ENCODE data around the gene GTF2I.
A peak's percentile ranks its signal among the peaks of the same experiment; 100 is the strongest.
"Not testable (repeated sequence)": the region's sequence is repeated elsewhere in the genome, so short reads cannot be mapped to it uniquely, and the experiment has no call there.

GTF2I gene

DNA sequence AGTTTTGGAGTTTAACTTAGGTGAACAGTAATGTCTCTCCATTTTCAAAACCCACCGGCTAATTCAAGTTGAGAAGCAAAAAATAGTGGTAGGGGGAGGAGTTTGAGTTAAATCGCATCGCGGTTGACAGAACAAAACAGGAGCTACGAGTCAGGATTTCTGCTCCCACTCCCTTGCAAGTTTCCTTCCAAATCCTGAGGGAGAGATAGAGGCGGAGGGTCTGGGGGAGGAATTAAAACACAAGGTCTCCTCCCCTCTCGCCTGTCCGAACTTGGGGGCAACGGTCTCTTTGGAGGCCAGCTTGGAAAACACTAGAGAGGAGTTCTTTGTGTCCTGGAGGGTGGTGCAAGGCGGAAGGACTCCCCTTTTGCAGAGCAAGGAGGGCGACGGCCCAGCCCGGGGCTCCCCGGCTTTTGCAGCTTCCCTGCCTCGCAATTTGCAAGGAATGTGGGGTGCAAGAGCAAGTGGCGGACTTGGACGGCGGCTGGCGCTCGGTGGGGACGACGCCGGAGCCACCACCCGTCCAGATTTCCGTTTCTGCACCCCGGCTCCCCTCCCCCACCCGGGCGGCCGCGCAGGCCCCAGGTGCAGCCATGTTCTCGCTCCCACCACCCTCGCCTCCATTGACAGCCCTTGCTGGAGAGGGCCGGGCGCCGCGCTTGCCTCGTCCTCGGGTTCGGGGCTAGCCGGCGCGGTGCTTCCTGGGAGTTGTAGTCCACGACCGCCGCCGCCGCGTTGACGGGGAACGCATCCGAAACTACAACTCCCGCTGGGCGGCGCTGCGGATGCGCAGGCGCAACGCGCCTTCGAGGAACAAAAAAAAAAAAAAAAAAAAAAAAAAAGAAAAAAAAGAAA, 454 bp upstream of the GTF2I start:
- DNase-seq, result peak; percentile 89 to 93

DNA sequence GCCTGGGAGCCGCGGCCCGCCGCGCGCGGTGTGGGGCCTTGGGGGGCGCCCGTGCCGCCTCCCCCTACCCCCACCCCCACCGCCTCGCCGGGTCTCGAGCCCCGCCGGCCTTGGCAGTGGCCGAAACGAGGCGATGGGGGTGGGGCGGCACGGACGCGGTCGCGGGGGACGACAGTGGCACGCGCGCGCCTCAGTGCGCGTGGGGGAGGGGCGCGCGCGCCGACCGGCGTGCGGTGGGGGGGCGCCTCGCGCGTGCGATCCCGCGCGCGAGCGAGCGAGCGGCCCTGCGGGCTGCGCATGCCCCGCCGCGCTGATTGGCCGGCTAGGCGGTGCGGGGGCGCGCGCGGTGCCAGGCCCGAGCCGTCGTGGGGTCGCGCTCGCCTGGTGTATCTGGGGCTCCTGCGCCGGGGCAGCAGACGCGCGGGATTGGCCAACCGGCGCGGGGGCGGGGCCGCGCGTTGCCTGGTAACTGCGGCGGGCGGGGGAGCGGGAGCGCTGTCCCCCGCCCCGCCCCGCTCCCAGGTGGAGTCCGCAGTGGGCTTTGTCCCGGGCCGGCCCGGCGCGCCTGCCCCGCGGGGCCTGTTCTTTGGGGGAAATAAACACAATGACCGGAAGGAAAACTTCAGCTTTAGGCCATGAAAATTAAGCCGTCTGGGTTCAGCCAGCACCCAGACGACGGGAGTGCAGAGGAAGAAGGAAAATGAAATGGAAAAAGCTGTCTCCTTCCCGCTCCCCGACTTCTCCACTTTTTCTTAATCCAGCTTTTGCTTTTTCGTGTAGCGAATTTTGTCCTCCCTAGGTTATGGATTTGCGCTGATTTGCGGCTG, 873 bp downstream of the GTF2I start:
- peak; percentile 83 to 89 for DNase-seq

DNA sequence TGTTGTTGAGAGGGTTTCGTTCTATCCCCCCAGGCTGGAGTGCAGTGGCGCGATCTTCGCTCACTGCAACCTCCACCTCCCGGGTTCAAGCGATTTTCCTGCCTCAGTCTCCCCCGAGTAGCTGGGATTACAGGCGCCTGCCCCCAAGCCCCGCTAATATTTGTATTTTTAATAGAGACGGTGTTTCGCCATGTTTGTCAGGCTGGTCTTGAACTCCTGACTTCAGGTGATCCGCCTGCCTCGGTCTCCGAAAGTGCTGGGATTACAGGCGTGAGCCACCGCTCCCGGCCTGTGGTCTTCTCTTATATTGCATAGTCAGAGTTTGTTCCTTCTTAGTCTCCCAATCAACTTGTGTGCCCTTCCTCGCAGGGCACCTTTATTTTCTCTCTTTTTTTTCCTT, 2.7 kb downstream of the GTF2I start:
- DNase-seq, result not testable (repeated sequence)

DNA sequence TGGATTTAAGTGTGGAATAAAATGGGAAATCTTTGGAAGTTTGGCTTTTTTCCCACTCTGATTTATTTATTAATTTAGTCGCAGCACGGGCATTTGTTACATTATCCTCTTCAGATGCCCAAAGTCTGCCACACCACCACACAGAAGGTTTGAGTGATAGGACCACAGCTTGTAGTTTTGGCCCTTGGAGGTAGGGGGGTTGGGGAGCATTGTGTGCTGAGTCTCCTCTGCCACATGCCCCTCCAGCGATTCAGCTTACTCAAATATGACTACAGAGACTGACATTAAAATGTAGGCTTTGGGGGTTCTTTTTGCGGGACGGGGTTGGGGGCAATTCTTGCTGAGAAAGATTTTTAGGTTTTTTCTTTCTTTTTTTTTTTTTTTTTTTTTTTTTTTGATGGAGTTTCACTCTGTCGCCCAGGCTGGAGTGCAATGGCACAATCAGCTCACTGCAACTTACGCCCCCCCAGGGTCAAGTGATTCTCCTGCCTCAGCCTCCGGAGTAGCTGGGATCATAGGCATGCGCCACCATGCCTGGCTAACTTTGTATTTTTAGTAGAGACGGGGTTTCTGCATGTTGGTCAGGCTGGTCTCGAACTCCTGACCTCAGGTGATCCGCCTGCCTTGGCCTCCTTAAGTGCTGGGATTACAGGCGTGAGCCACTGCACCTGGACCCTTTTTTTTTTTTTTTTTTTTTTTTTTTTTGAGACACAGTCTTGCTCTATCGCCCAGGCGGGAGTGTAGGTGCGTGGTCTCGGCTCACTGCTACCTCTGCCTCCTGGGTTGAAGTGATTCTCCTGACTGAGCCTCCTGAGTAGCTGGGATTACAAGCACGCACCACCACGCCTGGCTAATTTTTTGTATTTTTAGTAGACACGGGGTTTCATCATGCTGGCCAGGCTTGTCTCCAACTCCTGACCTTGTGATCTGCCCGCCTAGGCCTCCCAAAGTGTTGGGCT, 4.6 kb downstream of the GTF2I start:
- not testable (repeated sequence) for DNase-seq

DNA sequence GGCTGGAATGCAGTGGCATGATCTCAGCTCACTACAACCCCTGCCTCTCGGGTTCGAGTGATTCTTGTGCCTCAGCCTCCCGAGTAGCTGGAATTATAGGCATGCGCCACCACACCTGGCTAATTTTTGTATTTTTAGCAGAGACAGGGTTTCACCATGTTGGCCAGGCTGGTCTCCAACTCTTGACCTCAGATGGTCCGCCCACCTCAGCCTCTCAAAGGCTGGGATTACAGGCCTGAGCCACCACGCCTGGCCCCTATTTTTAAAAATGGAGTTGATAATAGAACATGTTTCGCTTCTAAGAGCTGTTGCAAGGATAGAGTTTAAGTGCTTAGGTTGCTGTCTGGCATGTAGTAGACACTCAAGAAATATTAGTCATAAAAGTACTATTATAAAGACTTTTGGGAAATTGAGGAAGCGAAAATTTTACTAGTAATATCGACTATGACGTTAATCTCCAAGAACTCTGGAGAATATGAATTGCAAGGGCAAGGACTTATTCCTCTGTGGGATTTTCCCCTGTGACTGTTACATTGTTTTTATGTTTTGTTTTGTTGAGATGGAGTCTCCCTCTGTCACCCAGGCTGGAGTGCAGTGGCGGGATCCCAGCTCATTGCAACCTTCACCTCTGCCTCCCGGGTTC, 7.9 kb downstream of the GTF2I start:
- no peak for DNase-seq

DNA sequence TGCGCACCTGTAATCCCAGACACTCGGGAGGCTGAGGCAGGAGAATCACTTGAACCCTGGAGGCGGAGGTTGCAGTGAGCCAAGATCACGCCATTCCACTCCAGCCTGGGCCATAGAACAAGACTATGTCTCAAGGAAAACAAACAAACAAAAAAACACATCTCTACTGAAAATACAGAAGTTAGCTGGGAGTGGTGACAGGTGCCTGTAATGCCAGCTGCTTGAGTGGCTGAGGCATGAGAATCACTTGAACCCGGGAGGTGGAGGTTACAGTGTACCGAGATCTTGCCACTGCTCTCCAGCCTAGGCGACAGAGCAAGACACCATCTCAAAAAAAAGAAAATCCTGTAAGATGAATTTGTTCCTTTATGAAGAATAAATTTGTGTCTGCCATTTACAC, 9.5 kb downstream of the GTF2I start:
- not testable (repeated sequence) for DNase-seq

DNA sequence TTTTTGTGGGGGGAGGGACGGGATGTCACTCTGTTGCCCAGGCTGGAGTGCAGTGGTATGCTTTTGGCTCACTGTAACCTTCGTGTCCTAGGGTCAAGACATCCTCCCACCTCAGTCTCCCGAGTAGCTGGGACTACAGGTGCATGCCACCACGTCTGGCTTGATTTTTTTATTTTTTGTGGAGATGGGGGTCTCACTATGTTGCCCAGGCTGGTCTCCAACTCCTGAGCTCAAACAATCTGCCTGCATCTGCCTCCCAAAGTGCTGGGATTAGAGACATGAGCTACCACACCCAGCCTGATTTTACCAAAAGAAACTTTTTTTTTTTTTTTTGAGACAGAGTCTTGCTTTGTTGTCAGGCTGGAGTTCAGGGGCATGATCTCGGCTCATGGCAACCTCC, 10.0 kb downstream of the GTF2I start:
- not testable (repeated sequence) for DNase-seq

DNA sequence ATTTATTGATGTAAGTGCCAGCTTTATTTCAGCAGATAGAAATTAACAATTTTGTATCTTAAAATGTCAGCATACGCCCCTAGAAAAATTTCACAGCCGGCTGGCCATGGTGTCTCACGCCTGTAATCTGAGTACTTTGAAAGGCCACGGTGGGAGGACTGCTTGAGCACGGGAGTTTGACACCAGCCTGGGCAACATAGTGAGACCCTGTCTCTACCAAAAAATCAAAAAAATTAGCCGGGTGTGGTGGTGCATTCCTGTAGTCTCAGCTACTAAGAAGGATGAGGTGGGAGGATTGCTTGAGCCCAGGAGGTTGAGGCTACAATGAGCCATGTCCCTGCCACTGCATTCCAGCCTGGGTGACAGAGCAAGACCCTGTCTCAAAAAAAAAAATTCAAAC, 14.1 kb downstream of the GTF2I start:
- no peak for DNase-seq

DNA sequence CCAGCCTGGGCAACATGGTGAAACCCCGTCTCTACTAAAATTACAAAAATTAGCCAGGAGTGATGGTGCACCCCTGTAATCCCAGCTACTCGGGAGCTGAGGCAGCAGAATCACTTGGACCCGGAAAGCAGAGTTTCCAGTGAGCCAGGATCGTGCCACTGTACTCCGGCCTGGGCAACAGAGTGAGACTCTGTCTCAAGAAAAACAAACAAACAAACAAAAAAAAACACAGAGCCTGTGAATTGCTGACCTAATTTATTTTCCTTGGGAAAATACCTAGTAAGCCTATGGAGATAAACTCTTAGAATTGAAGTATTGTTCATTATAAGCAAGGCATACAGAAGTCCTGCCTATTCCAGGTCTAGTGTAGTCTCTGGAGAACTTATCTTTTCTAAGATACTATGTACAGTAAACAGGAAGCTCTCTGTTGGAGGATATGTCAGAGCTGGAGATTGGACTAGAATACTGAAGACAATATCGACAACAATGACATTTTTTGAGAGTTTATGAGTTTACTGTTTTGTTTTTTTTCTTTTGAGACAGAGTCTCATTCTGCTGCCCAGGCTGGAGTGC, 14.9 kb downstream of the GTF2I start:
- no peak for DNase-seq

DNA sequence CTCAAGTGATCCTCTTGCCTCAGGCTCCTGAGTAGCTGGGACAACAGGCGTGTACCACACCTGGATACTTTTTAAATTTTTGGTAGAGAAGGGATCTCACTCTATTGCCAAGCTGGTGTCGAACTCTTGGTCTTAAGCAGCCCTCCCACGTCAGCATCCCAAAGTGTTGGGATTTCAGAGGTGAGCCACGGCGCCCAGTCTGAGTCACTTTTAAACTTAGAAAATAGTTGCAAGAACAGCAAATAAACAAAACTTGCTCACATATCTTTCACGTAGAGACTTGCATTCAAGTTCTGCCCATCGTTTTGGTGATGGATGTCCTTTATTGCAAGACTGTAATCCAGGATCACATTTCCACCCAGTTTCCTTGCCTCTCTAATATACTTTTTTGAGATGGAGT, 16.6 kb downstream of the GTF2I start:
- no peak for DNase-seq

DNA sequence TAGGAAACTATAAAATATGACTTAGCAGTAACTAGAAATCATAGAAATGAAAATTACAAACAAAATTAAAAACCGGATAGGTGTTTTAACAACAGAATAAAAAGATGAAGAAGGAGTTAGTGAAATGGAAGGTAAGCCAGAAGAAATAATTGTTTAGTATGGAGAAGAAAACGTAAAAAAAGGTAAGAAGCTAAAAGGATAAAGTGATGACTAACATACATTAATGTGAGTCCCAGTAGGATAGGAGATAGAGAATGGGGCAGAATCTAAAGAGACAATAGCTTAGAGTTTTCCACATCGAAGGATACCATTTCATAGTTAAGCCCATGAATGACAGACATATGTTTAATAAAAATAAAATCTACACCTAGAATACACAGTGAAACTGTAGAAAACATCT, 25.3 kb downstream of the GTF2I start:
- DNase-seq, result no peak

DNA sequence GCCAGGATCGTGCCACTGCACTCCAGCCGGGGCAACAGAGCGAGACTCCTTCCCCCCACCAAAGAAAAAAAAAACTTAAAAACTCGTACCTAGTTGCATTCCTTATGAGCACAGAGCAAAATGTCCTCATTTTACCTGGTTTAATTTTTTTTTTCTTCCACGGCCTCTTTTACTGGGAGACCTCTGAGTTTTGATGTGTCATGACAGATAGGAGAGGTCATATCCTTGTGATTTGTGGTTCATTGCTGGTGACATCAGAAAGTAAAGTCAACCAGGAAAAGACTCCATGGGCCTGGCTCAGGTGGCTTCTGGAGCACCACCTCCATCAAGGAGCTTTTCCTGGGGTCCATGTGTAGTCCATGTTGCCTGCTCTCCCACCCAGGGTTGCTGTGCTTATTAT, 26.3 kb downstream of the GTF2I start:
- no peak for DNase-seq

DNA sequence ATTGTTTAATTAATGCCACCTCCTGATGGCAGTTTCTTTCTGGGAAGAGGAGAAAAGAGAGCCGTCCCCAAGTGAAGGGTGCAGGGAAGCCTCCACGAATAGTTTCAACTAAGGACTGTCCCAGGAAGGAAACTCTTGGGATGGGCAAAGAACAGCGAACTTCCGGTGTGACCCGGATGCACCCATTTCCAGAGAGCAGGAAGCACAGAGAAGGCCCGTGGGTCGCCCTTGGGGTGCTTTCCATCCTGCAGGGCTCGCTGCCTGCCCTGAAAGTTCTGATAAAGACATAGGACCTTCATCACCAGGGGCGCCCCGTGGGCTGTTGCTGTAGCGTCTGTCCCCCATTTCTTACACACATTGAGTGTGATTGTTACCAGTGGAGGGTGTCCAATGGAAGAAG, 27.0 kb downstream of the GTF2I start:
- DNase-seq, result no peak

DNA sequence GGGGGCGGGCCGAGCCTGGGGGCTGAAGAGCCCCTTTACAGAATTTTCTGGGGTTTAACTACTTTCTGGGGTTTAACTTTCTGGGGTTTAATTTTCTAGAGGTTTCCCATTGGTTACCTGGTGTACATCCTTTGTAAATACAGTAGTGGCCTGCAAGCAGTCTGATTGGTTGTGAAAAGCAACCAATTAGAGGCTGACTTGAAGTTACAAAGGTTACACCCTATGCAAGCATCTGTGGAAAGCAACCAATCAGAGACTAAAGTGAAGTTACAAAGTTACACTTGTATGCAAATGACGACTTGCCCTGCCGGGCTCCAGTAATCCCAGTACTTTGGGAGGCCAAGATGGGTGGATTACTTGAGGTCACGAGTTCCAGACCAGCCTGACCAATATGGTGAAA, 27.4 kb downstream of the GTF2I start:
- no peak for DNase-seq

DNA sequence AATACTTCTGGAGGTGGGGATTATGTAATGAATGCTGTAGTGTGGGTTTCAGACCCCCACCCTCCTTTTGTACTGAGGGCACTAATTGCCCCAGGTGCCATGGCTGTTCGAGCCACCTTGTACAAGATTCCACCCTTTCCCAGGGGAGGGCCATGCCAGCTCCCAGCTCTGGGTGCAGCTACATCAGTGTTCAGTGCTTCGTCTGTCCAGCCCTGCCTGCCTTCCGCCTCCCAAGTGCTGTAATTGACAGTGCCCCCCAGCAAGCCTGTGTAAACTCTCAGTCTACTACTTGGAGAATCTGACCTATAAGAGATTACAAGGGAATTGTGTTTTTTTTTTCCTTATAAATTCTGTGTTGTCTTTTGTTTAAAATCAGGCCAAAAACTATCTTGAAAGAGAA, 33.0 kb downstream of the GTF2I start:
- no peak for DNase-seq

DNA sequence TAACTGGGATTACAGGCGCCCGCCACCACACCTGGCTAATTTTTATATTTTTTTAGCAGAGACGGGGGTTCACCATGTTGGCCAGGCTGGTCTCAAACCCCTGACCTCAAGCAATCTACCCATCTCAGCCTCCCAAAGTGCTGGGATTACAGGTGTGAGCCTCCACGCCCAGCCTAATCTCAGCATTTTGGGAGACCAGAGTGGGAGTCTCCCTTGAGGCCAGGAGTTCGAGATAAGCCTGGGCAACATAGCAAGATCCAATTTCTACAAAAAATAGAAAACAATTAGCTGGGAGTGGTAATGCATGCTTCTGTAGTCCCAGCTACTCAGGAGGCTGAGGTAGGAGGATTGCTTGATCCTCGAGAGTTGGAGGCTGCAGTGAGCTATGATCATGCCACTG, 46.9 kb downstream of the GTF2I start:
- DNase-seq, result not testable (repeated sequence)

DNA sequence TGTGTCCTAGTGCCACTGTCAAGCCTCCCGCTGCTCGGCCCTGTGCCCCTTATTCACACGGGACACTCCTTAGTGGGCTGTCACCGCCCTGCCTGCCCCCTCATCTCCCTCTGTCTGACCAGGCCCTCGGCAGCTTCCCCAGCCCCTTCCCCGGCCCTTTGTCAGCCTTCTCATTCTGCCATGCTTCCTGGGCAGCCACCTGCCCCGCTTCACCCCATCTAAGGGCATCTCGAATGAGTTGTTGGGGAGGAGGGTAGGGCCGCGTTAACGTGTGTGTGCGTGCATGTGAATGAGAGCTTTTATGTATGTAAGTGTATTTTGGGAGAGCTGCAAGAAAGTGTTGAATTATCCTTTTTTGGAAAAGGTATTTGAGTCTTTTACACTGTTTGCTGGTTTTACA, 49.7 kb downstream of the GTF2I start:
- DNase-seq, result no peak

DNA sequence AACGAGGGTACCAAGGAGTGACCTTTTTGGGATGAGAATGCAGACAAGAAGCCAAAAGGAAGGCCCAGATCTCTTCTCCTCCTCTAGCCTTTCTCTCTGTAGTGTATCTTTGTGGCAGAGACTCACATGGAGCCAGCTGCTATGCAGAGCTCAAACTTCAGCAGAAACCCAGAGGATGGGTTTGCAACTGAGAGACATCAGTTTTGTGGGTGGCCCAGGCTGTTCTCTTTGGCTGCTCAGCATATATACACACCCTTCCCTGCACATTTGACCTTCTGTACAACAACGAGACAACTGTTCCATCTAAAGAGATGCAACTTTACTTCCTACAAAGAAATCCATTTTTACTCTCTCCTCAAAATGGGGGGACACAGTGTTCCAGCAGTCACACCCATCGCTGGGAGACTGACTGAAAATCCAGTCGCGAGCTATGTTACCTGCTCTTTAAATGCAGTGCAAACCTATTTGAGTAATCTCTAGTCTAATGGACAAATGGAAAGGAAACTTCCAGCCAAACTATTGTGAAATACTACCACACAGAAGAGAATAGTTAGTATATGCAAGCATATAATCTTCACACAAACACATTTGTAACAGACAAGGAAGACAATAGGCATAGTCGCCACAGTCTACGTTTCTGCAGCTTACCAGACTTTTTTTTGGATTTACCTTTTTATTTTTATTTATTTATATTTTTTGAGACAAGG, 51.2 kb downstream of the GTF2I start:
- no peak for DNase-seq

DNA sequence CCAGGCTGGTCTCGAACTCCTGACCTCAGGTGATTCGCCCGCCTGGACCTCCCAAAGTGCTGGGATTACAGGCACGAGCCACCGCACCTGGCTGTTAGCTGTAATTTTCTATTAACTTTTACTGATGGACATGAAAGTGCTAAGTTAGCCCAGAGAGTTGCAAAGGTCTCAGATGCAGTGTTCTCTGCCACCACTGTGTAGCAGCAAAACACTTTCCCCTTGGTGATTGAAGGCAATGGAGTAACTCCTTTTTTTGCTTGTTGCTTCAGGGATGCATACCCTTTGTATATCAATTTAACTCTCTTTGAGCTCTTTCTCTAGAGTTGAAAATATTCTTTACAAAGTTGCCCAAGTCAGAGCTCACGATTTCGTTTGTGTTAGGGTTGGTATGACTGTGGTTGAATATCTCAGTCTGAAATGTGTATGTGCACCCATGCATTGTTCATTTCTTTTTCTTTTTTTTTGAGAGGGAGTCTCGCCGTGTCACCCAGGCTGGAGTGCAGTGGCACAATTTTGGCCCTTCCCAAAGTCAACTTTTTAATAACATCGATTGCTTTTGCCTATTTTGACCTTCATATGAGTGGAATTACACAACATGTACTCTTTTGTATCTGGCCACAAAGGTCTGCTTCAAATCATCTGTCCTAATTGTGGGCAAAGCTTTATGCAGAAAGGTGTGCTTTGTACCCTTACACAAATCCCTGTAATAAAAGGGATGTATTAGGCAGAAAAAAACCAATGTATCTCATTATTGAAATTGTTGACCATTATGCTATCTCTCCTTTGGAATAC, 52.6 kb downstream of the GTF2I start:
- DNase-seq, result no peak

DNA sequence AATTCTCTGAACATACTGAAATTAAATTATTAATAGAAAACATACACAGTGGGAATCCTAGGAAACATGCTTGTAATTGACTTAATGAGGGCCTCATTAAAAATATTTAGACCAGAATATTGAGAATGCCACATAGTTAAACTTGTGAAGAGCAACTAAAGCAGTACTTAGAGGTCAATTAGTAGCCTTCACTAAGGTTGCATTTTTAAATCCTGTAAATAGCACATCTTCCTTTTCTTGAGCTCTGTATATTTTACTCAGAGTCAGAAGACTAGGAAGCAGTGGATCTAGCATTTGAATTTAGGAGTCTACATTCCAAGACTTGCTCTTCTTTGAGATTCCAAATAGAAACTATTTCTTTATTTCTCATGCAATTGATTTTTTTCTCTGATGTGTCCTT, 56.0 kb downstream of the GTF2I start:
- no peak for DNase-seq

DNA sequence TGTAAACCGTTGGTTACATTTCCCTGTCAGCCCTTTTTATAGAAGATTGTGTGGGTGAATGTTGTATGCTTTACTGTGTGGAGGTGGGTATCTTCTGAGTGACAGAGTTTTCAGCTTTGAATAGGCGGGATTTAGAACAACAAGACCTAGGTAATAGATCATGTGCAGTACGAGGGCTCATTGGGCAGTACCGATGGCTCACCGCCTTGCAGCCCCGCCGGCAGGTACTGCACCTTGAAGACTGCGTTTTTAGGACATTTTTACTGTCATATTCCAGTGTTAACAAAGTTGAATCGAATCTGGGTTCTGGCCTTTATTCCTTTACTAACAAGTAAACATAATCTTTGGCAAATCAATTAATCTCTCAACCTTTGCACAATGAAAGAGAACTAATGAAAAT, 60.4 kb downstream of the GTF2I start:
- DNase-seq, result no peak

All from AML-193 (cell line).